HEK293 (cell line): ENCODE results near the gene ANKRD39.
A peak's percentile ranks its signal among the peaks of the same experiment; 100 is the strongest.

Source experiments
- CTCF ChIA-PET: fragments of 350-600 bp; formaldehyde crosslinking; extraction: SDS; loops from one replicate; lab custom pipeline; 2021; ENCODE audit warnings: antibody characterized with exemption; lab: Yijun Ruan, JAX
- POLR2A ChIA-PET: fragments of 300-600 bp; formaldehyde crosslinking; extraction: SDS; loops from one replicate; lab custom pipeline; 2020; ENCODE audit warnings: antibody characterized with exemption, inconsistent platforms; lab: Yijun Ruan, JAX
- H3K27ac ChIP-seq: fragments of 200-500 bp; sonication (Bioruptor generic); 2 replicates; pipeline ENCODE4 v1.5.1; 2014; ENCODE audit warnings: low read depth, low read length, control low read depth, inconsistent platforms; ENCODE audit errors: extremely low read depth
- H3K36me3 ChIP-seq, 2 experiments: fragments of 200-500 bp in 1 of 2; sonication (Bioruptor generic) in 1 of 2; 1 replicate in 1 of 2; 2 replicates in 1 of 2; pipeline ENCODE4 v1.5.1; 2014 to 2017; ENCODE audit warnings: inconsistent platforms in 2 of 2, low read length in 2 of 2; ENCODE audit not compliant: control insufficient read depth in 2 of 2, insufficient read depth in 1 of 2
- H3K4me1 ChIP-seq: fragments of 200-500 bp; sonication (Bioruptor generic); 2 replicates; pipeline ENCODE4 v1.5.1; 2014; ENCODE audit warnings: mild to moderate bottlenecking, low read length, inconsistent platforms; ENCODE audit not compliant: control insufficient read depth, insufficient read depth
- H3K4me3 ChIP-seq: 2 replicates; pipeline ENCODE4 v1.5.1; 2011; ENCODE audit warnings: low read depth, mild to moderate bottlenecking, control low read depth, low read length, moderate library complexity
- H3K9me3 ChIP-seq: fragments of 200-500 bp; sonication (Bioruptor generic); 2 replicates; pipeline ENCODE4 v1.5.1; 2014; ENCODE audit warnings: low read depth, low read length, inconsistent platforms; ENCODE audit not compliant: control insufficient read depth, insufficient read depth
- KLF17 ChIP-seq: fragments of 450-650 bp; formaldehyde crosslinking; IDR thresholded peaks from 2 replicates; pipeline ENCODE4 v1.5.1; 2016; ENCODE audit warnings: missing biosample characterization, missing genetic modification characterization
- PBX3 ChIP-seq: sonication (generic); formaldehyde crosslinking; IDR thresholded peaks from 2 replicates; pipeline ENCODE4 v1.8.1; 2022; ENCODE audit warnings: mild to moderate bottlenecking, moderate library complexity, missing genetic modification reagents
- PRDM4 ChIP-seq: fragments of 450-650 bp; formaldehyde crosslinking; IDR thresholded peaks from 2 replicates; pipeline ENCODE4 v1.5.1; 2017; ENCODE audit warnings: missing biosample characterization, missing genetic modification characterization
- RBAK ChIP-seq: fragments of 450-650 bp; formaldehyde crosslinking; IDR thresholded peaks from 2 replicates; pipeline ENCODE4 v1.5.1; 2016; ENCODE audit warnings: missing biosample characterization, missing genetic modification characterization
- REPIN1 ChIP-seq: fragments of 450-650 bp; formaldehyde crosslinking; IDR thresholded peaks from 2 replicates; pipeline ENCODE4 v1.5.1; 2017; ENCODE audit warnings: missing biosample characterization, missing genetic modification characterization, low read depth
- ZBTB17 ChIP-seq: fragments of 450-650 bp; formaldehyde crosslinking; IDR thresholded peaks from 2 replicates; pipeline ENCODE4 v1.5.1; 2016; ENCODE audit warnings: missing biosample characterization, missing genetic modification characterization
- ZEB2 ChIP-seq: fragments of 450-650 bp; formaldehyde crosslinking; IDR thresholded peaks from 2 replicates; pipeline ENCODE4 v1.5.1; 2016; ENCODE audit warnings: missing biosample characterization, missing genetic modification characterization
- ZNF133 ChIP-seq: fragments of 450-650 bp; formaldehyde crosslinking; IDR thresholded peaks from 2 replicates; pipeline ENCODE4 v1.5.1; 2016; ENCODE audit warnings: missing biosample characterization, missing genetic modification characterization
- ZNF140 ChIP-seq: fragments of 450-650 bp; formaldehyde crosslinking; IDR thresholded peaks from 2 replicates; pipeline ENCODE4 v1.5.1; 2016; ENCODE audit warnings: missing biosample characterization, missing genetic modification characterization
- ZNF2 ChIP-seq: fragments of 450-650 bp; formaldehyde crosslinking; IDR thresholded peaks from 2 replicates; pipeline ENCODE4 v1.5.1; 2016; ENCODE audit warnings: missing biosample characterization, missing genetic modification characterization
- ZNF26 ChIP-seq: fragments of 450-650 bp; formaldehyde crosslinking; IDR thresholded peaks from 2 replicates; pipeline ENCODE4 v1.5.1; 2016; ENCODE audit warnings: missing biosample characterization, missing genetic modification characterization
- ZNF37A ChIP-seq: fragments of 450-650 bp; IDR thresholded peaks from 2 replicates; pipeline ENCODE4 v1.5.1; 2018; ENCODE audit warnings: missing biosample characterization, missing genetic modification characterization
- ZNF394 ChIP-seq: fragments of 450-650 bp; formaldehyde crosslinking; IDR thresholded peaks from 2 replicates; pipeline ENCODE4 v1.5.1; 2016; ENCODE audit warnings: missing biosample characterization, missing genetic modification characterization, mild to moderate bottlenecking, moderate library complexity, borderline replicate concordance
- ZNF433 ChIP-seq: fragments of 450-650 bp; formaldehyde crosslinking; IDR thresholded peaks from 2 replicates; pipeline ENCODE4 v1.5.1; 2016; ENCODE audit warnings: missing biosample characterization, missing genetic modification characterization, low read depth
- ZNF521 ChIP-seq: fragments of 450-650 bp; formaldehyde crosslinking; IDR thresholded peaks from 2 replicates; pipeline ENCODE4 v1.5.1; 2017; ENCODE audit warnings: missing biosample characterization, mild to moderate bottlenecking, missing genetic modification characterization
- ZNF654 ChIP-seq: fragments of 450-650 bp; formaldehyde crosslinking; IDR thresholded peaks from 2 replicates; pipeline ENCODE4 v1.5.1; 2016; ENCODE audit warnings: low read depth, missing biosample characterization, missing genetic modification characterization
- ZNF658 ChIP-seq: fragments of 450-650 bp; formaldehyde crosslinking; IDR thresholded peaks from 2 replicates; pipeline ENCODE4; 2016; ENCODE audit warnings: missing biosample characterization, missing genetic modification characterization
- ZNF785 ChIP-seq: fragments of 450-650 bp; formaldehyde crosslinking; IDR thresholded peaks from 2 replicates; pipeline ENCODE4 v1.5.1; 2016; ENCODE audit warnings: missing biosample characterization, missing genetic modification characterization
- ZSCAN4 ChIP-seq: fragments of 450-650 bp; formaldehyde crosslinking; IDR thresholded peaks from 2 replicates; pipeline ENCODE4 v1.5.1; 2017; ENCODE audit warnings: missing biosample characterization, missing genetic modification characterization

Gene ANKRD39

DNA sequence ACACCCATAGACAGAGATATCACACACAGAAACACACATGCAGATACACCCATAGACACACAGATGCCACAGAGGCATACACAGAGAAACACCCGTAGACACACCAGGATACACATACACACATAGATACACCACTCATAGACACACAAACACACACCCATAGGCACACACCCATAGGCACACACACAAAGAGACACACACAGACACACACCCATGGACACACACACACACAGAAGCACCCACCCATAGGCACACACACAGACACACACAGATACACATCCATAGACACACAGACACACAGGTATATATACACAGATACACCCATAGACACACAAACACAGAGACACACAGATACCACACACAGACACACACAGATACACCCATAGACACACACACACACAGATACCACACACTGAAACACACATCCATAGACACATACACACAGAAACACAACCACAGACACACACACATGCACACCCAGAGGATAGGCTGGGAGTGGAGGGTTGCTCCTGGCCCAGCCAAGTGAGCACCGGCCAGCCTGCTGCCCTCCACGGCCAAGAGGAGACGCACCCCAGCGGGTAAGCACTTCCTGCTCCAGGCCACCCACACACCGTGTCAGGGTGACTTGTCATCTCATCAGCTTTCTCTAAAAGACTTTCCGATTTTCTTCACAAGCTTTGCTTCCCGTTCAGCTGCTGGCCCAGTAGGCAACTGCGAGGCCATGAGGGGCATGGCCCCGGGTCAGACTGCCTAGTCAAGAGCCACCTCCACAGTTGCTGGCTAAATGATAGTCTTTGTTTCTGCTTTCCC, 55.8 kb downstream of the ANKRD39 start:
- CTCF ChIA-PET: interaction anchor here (0.6 to 2.4 kb wide), 6 partner anchors 11 to 39 kb away, joined by 3 to 21 read pairs (median 6); no protein-coding TSS in a partner anchor

GRCh38 chr2:96801005-96801785, 56.6 kb downstream of the ANKRD39 start:
- Histone ChIP-seq H3K4me1 (no peaks in the 10 kb centered on the region), H3K36me3 (peaks cover 15 to 59% of the 10 kb centered on the region in 2 experiments; a peak in 2 of 3 replicates), H3K27ac (no peak overlapping the region), H3K9me3 (no peaks in the 10 kb centered on the region), H3K4me3 (no peak overlapping the region)
- CTCF ChIA-PET: interaction anchor here (0.7 to 2.4 kb wide), 12 partner anchors 11 to 221 kb away, joined by 3 to 21 read pairs (median 6); partner anchors contain the start of genes ANKRD39 and KANSL3
- POLR2A ChIA-PET: interaction anchor here (1.8 kb wide), 1 partner anchor 40 kb away, joined by 6 read pairs; the partner anchor contains the start of gene CNNM4
- TF ChIP-seq ZNF654 (tag by site-specific recombination) (peak; percentile 57), ZBTB17 (peak; percentile 57), PBX3 (CRISPR knock-in tag) (0 out of 2 replicates have a peak, but pooled peaks have one; percentile 68), ZNF433 (no peak), ZEB2 (tag by site-specific recombination) (no peak), KLF17 (no peak), RBAK (no peak), ZNF658 (tag by site-specific recombination) (no peak), REPIN1 (tag by site-specific recombination) (no peak), ZNF37A (tag by site-specific recombination) (no peak), PRDM4 (no peak), ZNF133 (tag by site-specific recombination) (no peak), ZNF2 (tag by site-specific recombination) (peak; percentile 96)

More for the DNA sequence above, 55.8 kb downstream of the ANKRD39 start:
- peaks cover 15 to 57% of the 10 kb centered on the region in 2 experiments; a peak in 2 of 3 replicates for H3K36me3 ChIP-seq
- H3K9me3 ChIP-seq: no peaks in the 10 kb centered on the region
- POLR2A ChIA-PET: no interaction called here
- H3K4me3 ChIP-seq: no peak overlapping the region
- no peak overlapping the region; the same call in 1 of the 2 replicates for H3K27ac ChIP-seq
- H3K4me1 ChIP-seq: no peaks in the 10 kb centered on the region
- TF ChIP-seq ZNF521 (tag by site-specific recombination) (peak; percentile 78; the same call in 1 of the 2 replicates), ZNF140 (tag by site-specific recombination) (no peak), ZSCAN4 (tag by site-specific recombination) (peak; percentile 97), ZNF394 (tag by site-specific recombination) (no peak), ZNF785 (0 out of 2 replicates have a peak, but pooled peaks have one; percentile 19), ZNF26 (no peak)
